Ishikawa (cell line): ENCODE measurements around the gene WNK1.

Experiments used
- CEBPB ChIP-seq: IDR thresholded peaks from 2 replicates; pipeline ENCODE4 v1.6.1; 2012
- CREB1 ChIP-seq: IDR thresholded peaks from 2 replicates; pipeline ENCODE4 v1.6.1; 2012; ENCODE audit warnings: low read depth
- EGR1 ChIP-seq: IDR thresholded peaks from 2 replicates; pipeline ENCODE4 v1.6.1; 2012
- EP300 ChIP-seq: IDR thresholded peaks from 2 replicates; pipeline ENCODE4 v1.6.1; 2012; ENCODE audit warnings: borderline replicate concordance
- FOXM1 ChIP-seq: IDR thresholded peaks from 2 replicates; pipeline ENCODE4 v1.6.1; 2012; ENCODE audit warnings: low read depth, borderline replicate concordance
- NFIC ChIP-seq: IDR thresholded peaks from 2 replicates; pipeline ENCODE4 v1.6.1; 2012
- RAD21 ChIP-seq: IDR thresholded peaks from 2 replicates; pipeline ENCODE4 v1.6.1; 2012; ENCODE audit warnings: low read depth
- TAF1 ChIP-seq: IDR thresholded peaks from 2 replicates; pipeline ENCODE4 v1.6.1; 2012; ENCODE audit warnings: low read depth, mild to moderate bottlenecking
- TCF12 ChIP-seq: IDR thresholded peaks from 2 replicates; pipeline ENCODE4 v1.6.1; 2012; ENCODE audit warnings: low read depth
- TEAD4 ChIP-seq: IDR thresholded peaks from 2 replicates; pipeline ENCODE4 v1.6.1; 2012
- YY1 ChIP-seq: IDR thresholded peaks from 2 replicates; pipeline ENCODE4 v1.6.1; 2012; ENCODE audit warnings: low read depth
- ZBTB7A ChIP-seq: IDR thresholded peaks from 2 replicates; pipeline ENCODE4 v1.6.1; 2012; ENCODE audit warnings: low read depth
- TF ChIP-seq, protein P1 (sequence below): IDR thresholded peaks from 2 replicates; pipeline ENCODE4 v1.6.1; 2012
- TF ChIP-seq, protein P2 (sequence below): IDR thresholded peaks from 2 replicates; pipeline ENCODE4 v1.6.1; 2012
- TF ChIP-seq, protein P3 (sequence below): IDR thresholded peaks from 2 replicates; pipeline ENCODE4 v1.6.1; 2012; ENCODE audit warnings: low read depth, mild to moderate bottlenecking

The WNK1 gene

DNA sequence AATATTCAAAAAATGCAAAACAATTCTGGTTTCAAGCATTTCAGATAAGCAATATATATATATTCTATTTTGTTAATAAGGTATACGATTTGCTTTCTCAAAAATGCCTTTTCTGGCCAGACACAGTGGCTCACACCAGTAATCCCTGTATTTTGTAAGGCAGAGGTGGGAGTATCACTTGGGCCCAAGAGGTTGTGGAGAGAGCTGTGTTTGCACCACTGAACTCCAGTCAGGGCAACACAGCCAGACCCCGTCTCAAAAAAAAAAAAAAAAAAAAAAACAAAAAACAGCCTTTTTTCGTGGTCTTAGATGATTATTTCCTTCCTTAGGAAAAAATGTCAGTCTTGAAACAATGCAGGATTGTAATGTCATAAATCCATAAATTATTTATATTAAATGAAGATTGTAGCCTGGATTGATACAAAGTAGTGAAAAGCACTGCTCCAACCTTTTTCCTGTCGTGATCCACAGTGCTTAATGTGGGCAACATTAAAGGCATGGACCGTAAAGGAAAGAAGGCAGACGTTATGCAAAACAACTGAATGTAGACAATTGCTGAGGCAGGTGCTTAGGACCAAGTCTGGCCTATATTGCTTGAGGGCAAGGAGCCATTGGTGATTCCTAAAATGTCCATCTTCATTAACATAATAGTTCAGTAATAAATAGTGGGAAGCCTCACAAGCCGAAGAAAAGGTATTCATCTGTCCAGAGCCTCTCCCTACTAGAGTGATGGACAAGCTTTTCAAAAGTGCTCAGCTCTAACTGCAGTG, 160.3 kb downstream of the WNK1 start:
- TF ChIP-seq, protein P1, sequence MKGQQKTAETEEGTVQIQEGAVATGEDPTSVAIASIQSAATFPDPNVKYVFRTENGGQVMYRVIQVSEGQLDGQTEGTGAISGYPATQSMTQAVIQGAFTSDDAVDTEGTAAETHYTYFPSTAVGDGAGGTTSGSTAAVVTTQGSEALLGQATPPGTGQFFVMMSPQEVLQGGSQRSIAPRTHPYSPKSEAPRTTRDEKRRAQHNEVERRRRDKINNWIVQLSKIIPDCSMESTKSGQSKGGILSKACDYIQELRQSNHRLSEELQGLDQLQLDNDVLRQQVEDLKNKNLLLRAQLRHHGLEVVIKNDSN = no peak
- no peak for TF ChIP-seq EP300
- TF ChIP-seq, protein P2, sequence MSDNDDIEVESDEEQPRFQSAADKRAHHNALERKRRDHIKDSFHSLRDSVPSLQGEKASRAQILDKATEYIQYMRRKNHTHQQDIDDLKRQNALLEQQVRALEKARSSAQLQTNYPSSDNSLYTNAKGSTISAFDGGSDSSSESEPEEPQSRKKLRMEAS = no peak
- TF ChIP-seq TEAD4 = no peak
- TF ChIP-seq, protein P3, sequence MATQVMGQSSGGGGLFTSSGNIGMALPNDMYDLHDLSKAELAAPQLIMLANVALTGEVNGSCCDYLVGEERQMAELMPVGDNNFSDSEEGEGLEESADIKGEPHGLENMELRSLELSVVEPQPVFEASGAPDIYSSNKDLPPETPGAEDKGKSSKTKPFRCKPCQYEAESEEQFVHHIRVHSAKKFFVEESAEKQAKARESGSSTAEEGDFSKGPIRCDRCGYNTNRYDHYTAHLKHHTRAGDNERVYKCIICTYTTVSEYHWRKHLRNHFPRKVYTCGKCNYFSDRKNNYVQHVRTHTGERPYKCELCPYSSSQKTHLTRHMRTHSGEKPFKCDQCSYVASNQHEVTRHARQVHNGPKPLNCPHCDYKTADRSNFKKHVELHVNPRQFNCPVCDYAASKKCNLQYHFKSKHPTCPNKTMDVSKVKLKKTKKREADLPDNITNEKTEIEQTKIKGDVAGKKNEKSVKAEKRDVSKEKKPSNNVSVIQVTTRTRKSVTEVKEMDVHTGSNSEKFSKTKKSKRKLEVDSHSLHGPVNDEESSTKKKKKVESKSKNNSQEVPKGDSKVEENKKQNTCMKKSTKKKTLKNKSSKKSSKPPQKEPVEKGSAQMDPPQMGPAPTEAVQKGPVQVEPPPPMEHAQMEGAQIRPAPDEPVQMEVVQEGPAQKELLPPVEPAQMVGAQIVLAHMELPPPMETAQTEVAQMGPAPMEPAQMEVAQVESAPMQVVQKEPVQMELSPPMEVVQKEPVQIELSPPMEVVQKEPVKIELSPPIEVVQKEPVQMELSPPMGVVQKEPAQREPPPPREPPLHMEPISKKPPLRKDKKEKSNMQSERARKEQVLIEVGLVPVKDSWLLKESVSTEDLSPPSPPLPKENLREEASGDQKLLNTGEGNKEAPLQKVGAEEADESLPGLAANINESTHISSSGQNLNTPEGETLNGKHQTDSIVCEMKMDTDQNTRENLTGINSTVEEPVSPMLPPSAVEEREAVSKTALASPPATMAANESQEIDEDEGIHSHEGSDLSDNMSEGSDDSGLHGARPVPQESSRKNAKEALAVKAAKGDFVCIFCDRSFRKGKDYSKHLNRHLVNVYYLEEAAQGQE = no peak
- TF ChIP-seq NFIC = no peak
- no peak for TF ChIP-seq CREB1
- no peak for TF ChIP-seq FOXM1
- no peak for TF ChIP-seq RAD21
- TF ChIP-seq TAF1 = no peak
- TF ChIP-seq YY1 = no peak
- TF ChIP-seq CEBPB = no peak
- TF ChIP-seq EGR1 = no peak
- no peak for TF ChIP-seq ZBTB7A

DNA sequence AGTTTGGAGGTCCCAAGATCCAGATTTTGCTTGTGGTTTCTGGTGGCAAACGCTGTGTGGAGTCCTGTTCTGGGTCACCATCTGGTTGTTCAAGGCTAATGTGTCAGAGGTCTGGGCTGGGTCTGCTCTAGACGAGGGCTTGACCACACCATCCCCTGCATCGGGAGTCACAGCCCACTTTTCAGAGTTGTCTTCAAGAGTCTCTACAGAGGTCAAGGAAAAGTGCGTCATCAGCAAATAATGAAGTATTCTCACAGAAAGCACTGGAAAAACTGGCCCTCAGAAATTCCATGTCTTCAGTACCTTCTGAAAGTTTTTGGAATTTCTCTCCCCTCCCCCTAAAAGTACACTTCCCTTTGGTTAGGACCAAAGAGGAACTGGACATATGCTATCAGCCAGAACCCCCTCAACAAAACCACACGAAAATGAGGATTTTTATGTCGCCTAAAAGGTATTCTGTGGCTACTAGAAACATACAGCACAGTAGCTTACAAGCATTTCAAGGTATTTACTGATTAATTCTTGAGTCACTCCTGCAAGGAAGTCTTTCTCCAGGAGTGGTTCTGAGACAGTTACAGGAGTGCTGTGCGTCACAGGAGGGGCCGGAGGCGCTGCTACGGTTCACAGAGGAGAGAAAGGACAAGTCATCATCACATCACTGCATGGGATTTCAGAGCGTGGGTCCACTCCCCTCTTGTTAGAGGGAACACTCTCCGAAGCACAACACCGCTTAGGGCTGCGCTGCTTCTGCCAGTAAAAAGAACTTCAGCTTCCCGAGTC, 161.7 kb downstream of the WNK1 start:
- TF ChIP-seq YY1 (no peak), RAD21 (no peak), ZBTB7A (no peak), EP300 (no peak), FOXM1 (no peak), EGR1 (no peak), TAF1 (no peak), TEAD4 (no peak), CEBPB (no peak), TCF12 (no peak)
- TF ChIP-seq, protein P3 = no peak
- TF ChIP-seq, protein P2 = no peak
- TF ChIP-seq, protein P1 = no peak

DNA sequence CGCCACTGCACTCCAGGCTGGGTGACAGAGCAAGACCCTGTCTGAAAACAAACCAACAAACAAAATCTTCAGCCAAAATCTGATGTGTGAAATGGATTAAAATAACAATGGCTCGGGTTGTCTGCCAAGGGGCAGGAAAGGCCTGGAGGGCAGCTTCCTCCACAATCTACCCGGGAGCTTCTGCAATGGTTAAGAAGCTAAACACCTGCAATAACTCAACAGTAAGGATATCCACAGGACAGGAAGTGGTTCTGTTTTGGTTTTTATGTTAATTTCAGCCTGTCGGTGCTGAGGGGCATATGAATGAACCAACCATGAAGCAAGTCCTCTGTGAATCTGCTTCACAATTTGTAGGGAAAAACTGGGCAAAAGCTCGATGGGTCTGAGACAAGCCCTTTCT, 162.7 kb downstream of the WNK1 start:
- TF ChIP-seq CREB1 = no peak
- no peak for TF ChIP-seq EGR1
- no peak for TF ChIP-seq CEBPB
- TF ChIP-seq TAF1 = no peak
- no peak for TF ChIP-seq FOXM1
- TF ChIP-seq TCF12 = no peak
- TF ChIP-seq, protein P1 = no peak
- no peak for TF ChIP-seq RAD21
- no peak for TF ChIP-seq NFIC

DNA sequence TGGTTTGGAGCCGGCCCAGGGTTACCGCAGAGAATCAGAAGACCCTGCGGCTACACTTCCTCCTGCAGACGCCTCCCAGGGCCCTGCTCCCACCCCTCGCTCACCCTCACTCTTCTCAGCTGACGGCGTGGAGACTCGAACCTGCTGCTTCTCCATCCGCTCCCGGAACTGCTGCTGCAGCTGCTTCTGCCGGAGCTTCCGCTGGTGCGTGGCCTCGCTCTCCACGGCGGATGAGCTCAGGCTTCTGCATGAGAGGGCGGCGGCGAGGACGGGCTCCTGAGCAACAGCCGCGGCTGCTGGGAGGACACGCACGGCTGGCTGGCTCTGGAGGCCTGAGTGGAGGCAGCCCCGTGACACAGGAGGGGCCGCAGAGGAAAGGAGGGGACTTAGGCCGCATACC, 163.9 kb downstream of the WNK1 start:
- TF ChIP-seq, protein P3 = no peak
- TF ChIP-seq YY1 (no peak), TAF1 (no peak), CREB1 (no peak), ZBTB7A (no peak), TCF12 (no peak), NFIC (no peak), TEAD4 (no peak), FOXM1 (no peak), EP300 (no peak), EGR1 (no peak), RAD21 (no peak)
- TF ChIP-seq, protein P2 = no peak
